ENCODE results near the gene SH2D3C.

- TF ChIP-seq RFX5 (IDR thresholded peaks at IDR 0.05; ENCODE audit: borderline replicate concordance, low read depth, low read length): no peak
- TF ChIP-seq CTCF (IDR thresholded peaks at IDR 0.05; ENCODE audit: control extremely low read depth in 1 of 3, insufficient read depth in 1 of 3, low read depth in 1 of 3, low read length in 3 of 3): no peak
- no peak for TF ChIP-seq POLR2AphosphoS5 (IDR thresholded peaks at IDR 0.05; ENCODE audit: low read depth, low read length)
- TF ChIP-seq BACH1 (IDR thresholded peaks at IDR 0.05; ENCODE audit: low read length): no peak
- TF ChIP-seq HDAC2 (IDR thresholded peaks at IDR 0.05; ENCODE audit: borderline replicate concordance in 1 of 2, low read depth in 2 of 2, low read length in 2 of 2): no peak
- TF ChIP-seq SRF (IDR thresholded peaks at IDR 0.05; ENCODE audit: low read depth, low read length): no peak
- TF ChIP-seq EGR1 (IDR thresholded peaks at IDR 0.05; ENCODE audit: borderline replicate concordance, low read depth, low read length): no peak
- TF ChIP-seq EZH2 (IDR thresholded peaks at IDR 0.05; ENCODE audit: low read depth, low read length, severe bottlenecking): no peak
- no peak for TF ChIP-seq EP300 (IDR thresholded peaks at IDR 0.05; ENCODE audit: borderline replicate concordance in 1 of 2, low read depth in 2 of 2, low read length in 2 of 2)
- no peak for TF ChIP-seq CBX5 (IDR thresholded peaks at IDR 0.05; ENCODE audit: low read depth, low read length)
- no peak for TF ChIP-seq CREB1 (IDR thresholded peaks at IDR 0.05)
Measured at GRCh38 chr9:127751269-127752054, 27.0 kb downstream of the SH2D3C start.
